Activated CD8-positive, alpha-beta memory T cell treated with anti-CD3 and anti-CD28 coated beads for 48 hours (primary cell): Measurements from ENCODE around the gene NME7.
"Not testable (repeated sequence)": the region's sequence is repeated elsewhere in the genome, so short reads cannot be mapped to it uniquely, and the experiment has no call there.

Source experiments
- DNase-seq, 3 experiments: peaks; one replicate each; pipeline ENCODE4 v3.0.0-alpha.2; 2020; ENCODE audit warnings: low read depth in 2 of 3, low spot score in 2 of 3

The NME7 gene

GRCh38 chr1:169307176-169307575 lies 60.4 kb downstream of the NME7 start:
- DNase-seq = no peak

- DNase-seq = no peak
Measured at GRCh38 chr1:169305948-169306347, 61.6 kb downstream of the NME7 start.

GRCh38 chr1:169305356-169305755 lies 62.2 kb downstream of the NME7 start:
- DNase-seq = no peak

GRCh38 chr1:169300854-169301253 lies 66.7 kb downstream of the NME7 start:
- no peak for DNase-seq

- no peak for DNase-seq
Measured at GRCh38 chr1:169298441-169298840, 69.2 kb downstream of the NME7 start.

- no peak for DNase-seq
Measured at GRCh38 chr1:169295846-169296245, 71.8 kb downstream of the NME7 start.

- DNase-seq = no peak
Measured at GRCh38 chr1:169295425-169295824, 72.2 kb downstream of the NME7 start.

GRCh38 chr1:169289016-169289415 lies 78.6 kb downstream of the NME7 start:
- DNase-seq = no peak

GRCh38 chr1:169288011-169288414 lies 79.6 kb downstream of the NME7 start:
- no peak for DNase-seq

GRCh38 chr1:169287280-169287679 lies 80.3 kb downstream of the NME7 start:
- no peak for DNase-seq

GRCh38 chr1:169281562-169281961 lies 86.0 kb downstream of the NME7 start:
- DNase-seq = not testable (repeated sequence)

GRCh38 chr1:169271098-169271497 lies 96.5 kb downstream of the NME7 start:
- DNase-seq = no peak

- DNase-seq = no peak
Measured at GRCh38 chr1:169266133-169266532, 101.5 kb downstream of the NME7 start.

GRCh38 chr1:169263059-169263458 lies 104.5 kb downstream of the NME7 start:
- DNase-seq = no peak

- no peak for DNase-seq
Measured at GRCh38 chr1:169261884-169262283, 105.7 kb downstream of the NME7 start.

GRCh38 chr1:169260478-169261151 lies 107.0 kb downstream of the NME7 start:
- no peak for DNase-seq

- DNase-seq = no peak
Measured at GRCh38 chr1:169259816-169260215, 107.8 kb downstream of the NME7 start.

- no peak for DNase-seq
Measured at GRCh38 chr1:169250795-169251194, 116.8 kb downstream of the NME7 start.

- DNase-seq = no peak
Measured at GRCh38 chr1:169250022-169250421, 117.6 kb downstream of the NME7 start.

- DNase-seq = no peak
Measured at GRCh38 chr1:169249611-169250010, 118.0 kb downstream of the NME7 start.

- no peak for DNase-seq
Measured at GRCh38 chr1:169245706-169246105, 121.9 kb downstream of the NME7 start.

GRCh38 chr1:169240449-169241232 lies 127.0 kb downstream of the NME7 start:
- no peak for DNase-seq

- DNase-seq = no peak
Measured at GRCh38 chr1:169236880-169237279, 130.7 kb downstream of the NME7 start.
